SH-SY5Y (cell line): Measurements from ENCODE around the gene SERPINE2.

ENCODE experiments used
- GATA2 ChIP-seq: IDR thresholded peaks from 2 replicates; pipeline ENCODE4 v1.6.1; 2011; ENCODE audit warnings: mild to moderate bottlenecking, low read depth, low read length
- GATA3 ChIP-seq: IDR thresholded peaks from 2 replicates; pipeline ENCODE4 v1.6.1; 2011; ENCODE audit warnings: low read depth, mild to moderate bottlenecking, low read length, moderate library complexity

GRCh38 chr2:224084266-224084892, 45.3 kb upstream of the SERPINE2 start:
- TF ChIP-seq GATA2 (no peak), GATA3 (no peak)
